B cell (primary cell): ENCODE measurements around the gene IQSEC3.

Experiments
- EZH2 ChIP-seq: IDR thresholded peaks from 2 replicates; pipeline ENCODE4 v1.6.1; 2012; ENCODE audit warnings: borderline replicate concordance, low read depth, mild to moderate bottlenecking, moderate library complexity, low read length; ENCODE audit not compliant: insufficient read depth, poor library complexity, severe bottlenecking
- TF ChIP-seq, protein P1 (sequence below): fragments of 200-600 bp; IDR thresholded peaks from one replicate; pipeline ENCODE4 v1.8.0; 2022; ENCODE audit warnings: antibody characterized with exemption, mild to moderate bottlenecking

DNA sequence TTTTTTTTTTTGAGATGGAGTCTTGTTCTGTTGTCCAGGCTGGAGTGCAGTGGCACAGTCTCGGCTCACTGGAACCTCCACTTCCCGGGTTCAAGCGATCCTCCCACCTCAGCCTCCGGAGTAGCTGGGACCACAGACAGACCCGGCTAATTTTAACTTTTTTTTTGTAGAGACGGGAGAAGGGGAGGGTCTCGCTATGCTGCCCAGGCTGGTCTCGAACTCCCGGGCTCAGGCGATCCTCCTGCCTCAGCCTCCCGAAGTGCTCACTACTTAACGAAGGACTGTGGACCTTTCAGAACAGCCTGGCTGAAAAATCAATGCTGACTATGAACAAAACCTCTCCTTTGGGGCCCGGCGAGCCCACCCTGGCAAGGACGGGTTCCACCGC lies 136.5 kb downstream of the IQSEC3 start:
- TF ChIP-seq EZH2: no peak
- TF ChIP-seq, protein P1, sequence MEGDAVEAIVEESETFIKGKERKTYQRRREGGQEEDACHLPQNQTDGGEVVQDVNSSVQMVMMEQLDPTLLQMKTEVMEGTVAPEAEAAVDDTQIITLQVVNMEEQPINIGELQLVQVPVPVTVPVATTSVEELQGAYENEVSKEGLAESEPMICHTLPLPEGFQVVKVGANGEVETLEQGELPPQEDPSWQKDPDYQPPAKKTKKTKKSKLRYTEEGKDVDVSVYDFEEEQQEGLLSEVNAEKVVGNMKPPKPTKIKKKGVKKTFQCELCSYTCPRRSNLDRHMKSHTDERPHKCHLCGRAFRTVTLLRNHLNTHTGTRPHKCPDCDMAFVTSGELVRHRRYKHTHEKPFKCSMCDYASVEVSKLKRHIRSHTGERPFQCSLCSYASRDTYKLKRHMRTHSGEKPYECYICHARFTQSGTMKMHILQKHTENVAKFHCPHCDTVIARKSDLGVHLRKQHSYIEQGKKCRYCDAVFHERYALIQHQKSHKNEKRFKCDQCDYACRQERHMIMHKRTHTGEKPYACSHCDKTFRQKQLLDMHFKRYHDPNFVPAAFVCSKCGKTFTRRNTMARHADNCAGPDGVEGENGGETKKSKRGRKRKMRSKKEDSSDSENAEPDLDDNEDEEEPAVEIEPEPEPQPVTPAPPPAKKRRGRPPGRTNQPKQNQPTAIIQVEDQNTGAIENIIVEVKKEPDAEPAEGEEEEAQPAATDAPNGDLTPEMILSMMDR: no peak
